CD4-positive, alpha-beta T cell treated with Interferon gamma for 1 hour (primary cell): ENCODE data around the gene TPGS1.

ENCODE experiments used
- DNase-seq: peaks from one replicate; pipeline ENCODE4 v3.0.0-alpha.2; 2020

Gene TPGS1, protein sequence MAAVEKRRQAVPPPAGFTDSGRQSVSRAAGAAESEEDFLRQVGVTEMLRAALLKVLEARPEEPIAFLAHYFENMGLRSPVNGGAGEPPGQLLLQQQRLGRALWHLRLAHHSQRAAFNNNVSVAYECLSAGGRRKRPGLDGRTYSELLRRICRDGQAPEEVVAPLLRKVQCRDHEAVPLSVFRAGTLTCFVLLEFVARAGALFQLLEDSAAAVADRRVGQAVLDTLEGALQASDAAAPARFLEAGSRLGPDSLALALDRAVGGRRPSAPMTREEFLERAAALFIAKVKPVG

DNA sequence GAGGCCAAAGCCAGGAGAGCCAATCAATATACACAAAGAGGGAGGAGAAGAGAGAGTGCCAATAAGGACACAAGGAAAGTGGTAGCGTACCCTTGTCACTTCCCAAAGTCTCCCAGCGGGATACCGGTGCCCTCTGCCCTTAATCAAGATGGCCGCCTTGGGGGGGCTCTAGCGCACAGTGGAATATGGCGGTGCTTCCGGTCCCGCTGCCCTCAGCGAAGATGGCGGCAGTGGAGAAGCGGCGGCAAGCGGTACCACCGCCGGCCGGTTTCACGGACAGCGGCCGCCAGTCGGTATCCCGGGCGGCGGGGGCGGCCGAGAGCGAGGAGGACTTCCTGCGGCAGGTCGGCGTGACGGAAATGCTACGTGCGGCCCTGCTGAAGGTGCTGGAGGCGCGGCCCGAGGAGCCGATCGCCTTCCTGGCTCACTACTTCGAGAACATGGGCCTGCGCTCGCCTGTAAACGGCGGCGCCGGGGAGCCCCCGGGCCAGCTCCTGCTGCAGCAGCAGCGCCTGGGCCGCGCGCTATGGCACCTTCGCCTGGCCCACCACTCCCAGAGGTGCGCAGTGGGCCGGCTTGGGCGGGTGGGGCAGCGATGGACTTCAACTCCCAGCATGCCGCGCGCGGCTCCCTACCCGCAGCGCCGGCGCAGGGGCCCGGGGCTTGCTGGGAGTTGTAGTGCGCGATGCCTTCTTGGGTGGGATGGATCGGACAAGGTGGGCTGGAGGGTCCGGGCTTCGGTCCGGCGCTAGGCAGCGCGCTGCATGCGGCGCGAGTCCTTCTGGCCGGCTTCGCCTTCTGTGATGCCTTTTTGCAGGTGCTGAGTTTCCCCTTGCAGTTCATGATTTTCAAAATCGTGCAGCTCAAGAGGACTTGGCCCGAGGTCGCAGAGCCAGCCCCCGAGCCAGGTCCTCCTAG lies at the start of gene TPGS1:
TSS of gene TPGS1 (plus strand) at position 212 of the 918 bp plus-strand sequence. CDS start at position 222, 10 bp downstream.
- DNase-seq = peak; percentile 70

DNA sequence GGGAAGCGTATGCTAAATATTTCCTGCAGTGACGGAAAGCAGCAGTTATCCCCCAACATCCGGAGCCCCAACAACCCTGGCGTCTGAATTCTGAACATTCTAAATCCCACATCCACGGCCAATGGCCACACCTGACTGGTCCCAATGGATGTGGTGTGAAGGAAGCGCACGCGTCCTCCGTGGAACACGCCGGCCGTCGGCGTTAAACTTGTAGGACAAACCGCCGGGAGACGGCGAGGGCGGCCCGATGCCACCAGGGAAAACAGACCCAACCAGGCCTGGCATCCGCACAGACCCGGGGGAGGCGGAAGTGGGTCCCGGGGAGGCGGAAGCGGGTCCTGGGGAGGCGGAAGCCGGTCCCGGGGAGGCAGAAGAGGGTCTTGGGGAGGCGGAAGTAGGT lies 49.7 kb upstream of the TPGS1 start:
- DNase-seq = no peak

DNA sequence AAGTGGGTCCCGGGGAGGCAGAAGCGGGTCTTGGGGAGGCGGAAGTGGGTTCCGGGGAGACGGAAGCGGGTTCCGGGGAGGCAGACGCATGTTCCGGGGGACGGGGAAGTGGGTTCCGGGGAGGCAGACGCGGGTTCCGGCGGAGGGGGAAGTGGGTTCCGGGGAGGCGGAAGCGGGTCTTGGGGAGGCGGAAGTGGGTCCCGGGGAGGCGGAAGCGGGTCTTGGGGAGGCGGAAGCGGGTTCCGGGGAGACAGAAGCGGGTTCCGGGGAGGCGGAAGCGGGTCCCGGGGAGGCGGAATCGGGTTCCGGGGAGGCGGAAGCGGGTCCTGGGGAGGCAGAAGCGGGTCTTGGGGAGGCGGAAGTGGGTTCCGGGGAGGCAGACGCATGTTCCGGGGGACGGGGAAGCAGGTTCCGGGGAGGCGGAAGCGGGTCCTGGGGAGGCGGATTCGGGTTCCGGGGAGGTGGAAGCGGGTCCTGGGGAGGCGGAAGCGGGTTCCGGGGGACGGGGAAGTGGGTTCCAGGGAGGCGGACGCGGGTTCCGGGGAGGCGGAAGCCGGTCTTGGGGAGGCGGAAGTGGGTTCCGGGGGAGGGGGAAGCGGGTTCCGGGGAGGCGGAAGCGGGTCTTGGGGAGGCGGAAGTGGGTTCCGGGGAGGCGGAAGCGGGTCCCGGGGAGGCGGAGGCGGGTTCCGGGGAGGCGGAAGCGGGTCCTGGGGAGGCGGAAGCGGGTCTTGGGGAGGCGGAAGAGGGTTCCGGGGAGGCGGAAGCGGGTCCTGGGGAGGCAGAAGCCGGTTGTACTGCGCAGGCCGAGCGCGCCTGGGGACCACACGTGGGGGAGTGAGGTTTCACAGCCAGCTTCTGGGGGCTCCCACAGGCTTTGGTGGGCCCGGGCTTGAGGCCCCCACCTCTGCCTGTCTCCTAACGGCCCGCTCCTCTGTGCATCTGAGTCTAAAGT lies 48.9 kb upstream of the TPGS1 start:
- no peak for DNase-seq

DNA sequence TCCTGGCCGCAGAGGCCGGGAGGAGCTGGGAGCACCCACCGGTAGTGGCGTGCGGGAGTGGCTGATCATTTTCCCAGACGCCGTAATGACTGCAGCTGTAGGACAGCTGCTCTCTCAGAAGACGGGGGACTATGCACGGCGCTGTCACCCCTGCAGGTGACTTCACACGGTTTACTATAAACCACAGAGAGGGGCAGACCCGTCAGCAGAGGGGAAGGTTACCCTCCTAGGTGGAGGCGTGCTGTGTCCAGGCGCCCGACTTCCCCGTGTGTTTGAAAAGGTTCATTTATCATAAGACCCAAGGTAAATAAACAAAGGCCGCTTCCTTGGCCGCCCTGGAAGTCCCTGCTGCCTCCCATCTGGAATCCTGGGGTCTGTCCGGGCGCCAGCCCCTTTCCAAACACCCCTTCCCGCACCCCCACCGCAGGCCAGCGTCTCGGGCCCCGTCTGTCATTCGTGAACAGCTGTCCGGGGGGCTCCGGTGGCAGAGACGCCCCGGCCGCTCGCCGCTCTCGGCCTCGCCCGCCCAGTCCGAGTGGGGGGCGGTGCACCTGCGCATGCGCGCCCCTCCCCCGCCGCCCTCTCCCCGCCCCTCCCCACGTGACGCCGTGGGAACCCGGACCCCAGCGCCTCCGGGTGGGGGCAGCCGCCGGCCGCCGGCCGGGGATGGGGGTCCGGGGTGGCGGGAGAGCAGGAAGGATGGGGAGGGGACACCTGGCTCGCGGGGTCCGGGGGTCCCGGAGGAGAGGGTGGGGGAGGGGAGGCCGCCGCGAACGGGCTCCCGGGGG lies 47.4 kb upstream of the TPGS1 start:
- DNase-seq = no peak

DNA sequence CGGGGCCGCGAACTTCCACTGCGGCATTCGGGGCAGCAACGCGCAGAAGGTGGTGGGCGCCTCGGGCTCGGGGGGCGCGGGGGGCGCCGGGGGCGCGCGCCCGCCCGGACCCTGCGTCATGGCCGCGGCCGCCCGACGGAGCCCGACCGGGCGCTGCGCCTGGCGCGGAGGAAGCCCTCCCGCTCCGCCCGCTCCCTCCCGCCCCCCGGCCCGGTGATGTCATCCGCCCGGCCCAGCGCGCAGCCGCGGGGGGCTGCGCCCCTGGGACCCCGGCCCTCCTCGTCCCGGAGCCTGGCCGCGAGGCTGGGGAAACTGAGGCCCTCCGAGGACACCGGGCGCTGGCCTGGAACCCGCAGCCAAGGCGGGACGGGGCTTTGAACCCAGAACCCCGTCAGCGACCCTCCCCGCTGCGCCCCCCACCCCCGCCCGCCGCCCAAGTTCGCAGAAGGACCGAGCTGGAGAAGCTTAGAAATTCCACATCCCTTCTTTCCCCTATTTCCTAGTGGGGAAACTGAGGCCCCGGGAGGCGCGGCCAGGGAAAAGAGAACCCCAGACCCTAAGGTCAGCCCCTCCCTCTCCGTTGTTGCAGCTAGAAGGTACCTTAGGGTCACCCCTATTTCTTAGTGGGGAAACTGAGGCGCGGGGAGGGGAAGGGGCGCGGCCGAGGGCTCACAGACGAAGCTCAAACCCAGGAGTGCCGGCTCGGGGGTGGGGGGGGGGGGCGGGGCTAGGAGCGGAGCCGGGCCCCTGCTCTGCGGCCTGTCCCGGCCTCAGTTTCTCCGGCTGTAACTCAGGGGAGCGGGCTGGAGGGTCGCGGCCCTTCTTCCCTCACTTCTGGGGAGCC lies 46.2 kb upstream of the TPGS1 start, which contains the start of gene SHC2:
TSS of gene SHC2 (minus strand) at position 157 of the 844 bp plus-strand sequence. CDS start at position 120, 37 bp downstream.
- no peak for DNase-seq

DNA sequence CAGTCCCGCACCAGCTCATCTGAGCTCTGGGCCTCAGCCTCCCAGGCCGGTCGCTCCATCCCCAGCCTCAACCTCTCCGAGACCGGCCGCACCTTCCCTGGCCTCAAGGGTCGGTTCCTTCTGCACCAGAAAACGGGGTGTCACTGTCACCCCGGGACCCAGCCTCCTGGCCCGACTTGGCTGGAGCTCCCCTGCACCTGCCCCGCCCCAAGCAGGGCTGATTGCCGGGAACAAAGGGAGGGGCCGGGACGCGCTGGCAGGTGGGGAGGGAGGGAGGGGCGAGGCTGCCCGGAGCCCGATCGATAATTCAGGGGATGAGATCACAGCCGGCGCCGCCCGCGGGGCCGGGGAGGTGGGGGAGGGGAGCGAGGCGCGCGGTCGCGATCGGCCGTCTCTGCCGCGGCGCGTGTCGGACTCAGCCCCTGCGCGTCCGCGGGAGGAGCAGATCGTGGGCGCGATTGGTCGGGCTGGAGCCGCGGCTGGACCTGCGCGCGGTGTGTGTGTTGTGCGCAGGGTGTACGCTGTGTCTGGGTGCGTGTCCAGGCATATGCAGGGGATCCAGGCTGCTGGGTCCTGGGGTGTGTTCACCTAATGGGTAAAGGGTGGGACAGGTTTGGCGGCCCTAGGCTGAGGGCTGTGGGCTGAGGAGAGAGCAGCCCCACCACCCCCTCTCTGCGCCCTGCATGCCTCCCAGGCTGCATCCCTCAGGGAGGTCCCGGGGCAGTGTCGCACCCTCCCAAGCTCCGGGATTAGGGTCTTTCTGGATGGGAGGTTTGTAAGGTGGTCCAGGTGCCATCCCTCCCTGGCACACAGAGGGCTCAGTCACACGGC lies 45.4 kb upstream of the TPGS1 start:
- no peak for DNase-seq

DNA sequence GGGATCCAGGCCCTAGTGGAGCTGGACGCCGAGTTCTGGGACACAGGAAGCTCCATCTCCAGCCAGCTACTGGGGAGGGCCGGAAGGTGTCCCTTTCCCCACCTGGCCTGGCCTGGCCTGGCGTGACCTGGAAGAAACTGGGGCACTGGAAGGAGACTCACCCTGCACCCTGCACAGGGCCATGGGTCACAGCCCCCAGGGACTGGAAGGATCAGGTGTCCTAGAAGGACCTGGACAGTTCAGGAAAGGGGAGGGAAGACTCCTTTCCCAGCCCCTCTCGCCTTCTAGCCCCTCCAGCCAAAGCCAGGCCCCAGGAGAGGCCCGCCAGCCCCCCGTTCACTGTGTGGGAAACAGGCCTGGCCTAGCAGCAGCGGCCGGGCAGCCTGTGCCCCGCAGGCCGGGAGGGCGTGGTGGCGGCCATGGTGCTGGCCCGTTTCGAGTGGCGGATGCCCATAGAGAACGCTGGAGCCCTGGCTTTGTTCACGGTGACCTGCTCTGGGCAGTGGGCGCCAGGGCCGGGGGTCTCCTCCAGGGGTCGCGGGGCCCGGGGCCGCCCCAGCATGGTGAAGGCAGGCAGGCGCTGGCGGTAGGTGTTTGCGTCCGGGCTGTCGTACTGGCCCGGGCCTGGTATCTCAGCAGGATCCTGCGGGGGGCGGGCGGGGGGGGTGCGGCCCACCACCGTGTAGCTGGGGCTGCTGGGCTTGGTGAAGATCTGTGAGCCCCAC lies 43.7 kb upstream of the TPGS1 start:
- no peak for DNase-seq

DNA sequence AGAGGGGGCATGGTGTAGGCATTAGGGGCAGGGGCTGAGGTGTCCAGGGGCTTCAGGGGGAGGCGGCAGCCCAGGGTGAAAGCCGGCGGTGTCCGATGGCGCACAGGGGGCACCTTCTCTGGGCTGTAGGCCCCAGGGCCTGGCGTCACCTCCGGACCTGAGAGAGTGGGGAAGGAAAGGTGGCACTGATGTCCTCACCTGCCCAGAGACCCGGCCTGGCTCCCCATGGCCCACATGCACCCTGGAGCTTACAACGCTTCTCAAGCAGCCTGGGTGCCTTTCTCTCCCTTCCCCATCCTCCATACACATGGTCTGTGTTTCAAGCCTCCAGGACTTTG lies 43.1 kb upstream of the TPGS1 start:
- DNase-seq = no peak

DNA sequence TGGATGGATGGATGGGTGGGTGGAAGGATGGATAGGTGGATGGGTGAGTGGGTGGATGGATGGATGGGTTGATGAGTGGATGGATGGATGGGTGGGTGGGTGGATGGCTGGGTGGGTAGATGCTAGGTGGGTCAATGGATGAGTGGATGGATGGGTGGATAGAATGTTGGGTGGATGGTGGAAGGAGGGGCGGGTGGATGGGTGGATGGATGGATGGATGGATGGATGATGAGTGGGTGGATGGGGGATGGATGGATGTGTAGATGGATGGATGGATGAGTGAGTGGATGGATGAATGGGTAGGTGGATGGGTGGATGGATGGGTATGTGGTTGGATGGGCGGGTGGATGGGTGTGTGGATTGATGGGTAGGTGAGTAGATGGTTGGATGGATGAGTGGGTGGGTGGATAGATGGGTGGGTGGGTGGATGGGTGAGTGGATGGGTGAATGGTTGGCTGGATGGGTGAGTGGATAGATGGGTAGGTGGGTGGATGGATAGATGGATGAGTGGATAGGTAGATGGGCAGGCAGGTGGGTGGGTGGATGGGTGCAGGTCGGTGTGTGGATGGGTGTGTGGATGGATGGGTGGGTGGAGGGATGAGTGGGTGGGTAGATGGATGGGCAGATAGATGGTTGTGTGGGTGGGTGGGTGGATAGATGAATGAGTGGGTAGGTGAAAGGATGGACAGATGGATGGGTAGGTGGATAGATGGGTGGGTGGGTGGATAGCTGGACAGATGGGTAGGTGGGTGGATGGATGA lies 42.1 kb upstream of the TPGS1 start:
- no peak for DNase-seq

DNA sequence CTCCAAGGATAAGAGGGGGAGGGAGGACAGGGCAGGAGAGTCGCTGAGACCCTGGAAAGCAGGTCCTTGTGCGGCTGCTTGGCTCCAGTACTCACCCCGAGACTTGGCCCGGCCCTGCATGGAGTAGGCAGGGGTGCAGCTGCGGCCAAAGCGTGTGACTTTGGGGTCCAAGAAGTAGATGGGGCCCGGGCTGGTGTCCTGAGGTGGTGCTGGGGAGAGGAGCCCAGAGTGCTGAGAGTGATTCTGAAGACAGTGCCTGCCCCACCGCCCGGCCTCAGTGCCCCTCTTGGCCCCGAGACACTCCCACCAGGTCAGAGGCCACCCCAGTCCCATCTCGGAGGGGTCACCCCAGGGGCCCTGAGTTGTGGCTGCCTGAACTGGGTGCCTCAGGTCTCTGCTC lies 39.7 kb upstream of the TPGS1 start:
- DNase-seq = no peak

DNA sequence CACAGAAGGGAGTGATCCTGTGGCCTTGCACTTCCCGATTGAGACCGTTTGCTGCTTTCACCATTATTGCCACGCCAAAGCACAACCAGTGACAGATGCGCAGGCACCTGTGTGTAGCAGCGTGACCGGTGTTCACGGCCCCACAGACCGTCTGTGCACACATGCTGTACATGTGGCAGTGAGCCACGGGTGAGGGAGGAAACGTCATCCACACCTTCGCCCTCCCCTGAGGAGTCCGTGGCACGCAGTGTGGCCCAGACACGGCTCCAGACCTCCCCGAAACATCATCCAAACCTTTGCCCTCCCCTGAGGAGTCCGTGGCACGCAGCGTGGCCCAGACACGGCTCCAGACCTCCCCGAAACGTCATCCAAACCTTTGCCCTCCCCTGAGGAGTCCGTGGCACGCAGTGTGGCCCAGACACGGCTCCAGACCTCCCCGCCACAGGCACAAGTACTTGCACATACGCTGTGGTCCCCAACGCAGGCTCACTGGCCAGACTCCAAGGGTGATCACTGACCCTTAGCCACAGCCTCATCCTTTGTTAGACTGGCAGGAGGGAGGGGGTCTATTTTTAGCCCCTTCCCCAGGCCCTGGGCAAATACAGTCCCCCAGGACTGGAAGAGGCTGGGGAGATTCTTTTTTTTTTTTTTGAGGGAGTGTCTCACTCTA lies 38.6 kb upstream of the TPGS1 start:
- no peak for DNase-seq

DNA sequence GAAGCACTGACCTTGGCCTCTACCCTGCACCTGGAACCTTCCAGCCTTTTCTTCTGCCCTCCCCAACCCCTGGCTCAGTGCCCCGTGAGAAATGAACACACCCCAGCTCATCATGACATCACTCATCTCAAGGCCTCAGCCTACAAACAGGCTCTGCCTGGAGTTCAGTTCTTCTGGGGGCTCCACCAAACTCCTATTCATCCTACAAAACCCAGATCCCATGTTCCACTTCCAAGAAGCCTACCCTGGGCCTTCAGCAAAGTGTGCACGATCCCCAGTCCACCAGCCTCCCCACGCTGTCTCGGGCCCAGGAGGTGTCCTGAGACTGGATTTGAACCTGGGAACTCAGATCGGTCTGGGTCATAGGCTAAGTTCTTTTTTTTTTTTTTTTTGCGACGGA lies 37.5 kb upstream of the TPGS1 start:
- DNase-seq = no peak

DNA sequence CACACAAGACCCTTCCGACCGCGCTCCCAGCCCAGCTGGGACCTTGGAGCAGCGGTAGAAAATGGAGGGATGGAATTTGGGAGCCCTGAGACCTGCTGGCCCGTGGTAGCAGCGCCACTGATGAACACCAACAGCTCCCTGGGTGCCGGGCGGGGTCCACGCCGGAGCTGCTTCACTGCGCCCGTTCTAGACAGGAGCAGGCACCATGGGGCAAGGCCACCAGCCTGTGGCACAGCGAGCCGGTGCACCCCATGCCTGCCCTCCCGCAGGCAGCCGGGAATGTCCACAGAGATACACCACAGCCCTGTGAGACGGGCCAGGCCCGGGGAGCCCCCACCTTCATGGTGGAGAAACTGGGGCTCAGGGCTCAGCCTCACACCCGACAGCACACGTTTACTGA lies 36.6 kb upstream of the TPGS1 start:
- DNase-seq = no peak

DNA sequence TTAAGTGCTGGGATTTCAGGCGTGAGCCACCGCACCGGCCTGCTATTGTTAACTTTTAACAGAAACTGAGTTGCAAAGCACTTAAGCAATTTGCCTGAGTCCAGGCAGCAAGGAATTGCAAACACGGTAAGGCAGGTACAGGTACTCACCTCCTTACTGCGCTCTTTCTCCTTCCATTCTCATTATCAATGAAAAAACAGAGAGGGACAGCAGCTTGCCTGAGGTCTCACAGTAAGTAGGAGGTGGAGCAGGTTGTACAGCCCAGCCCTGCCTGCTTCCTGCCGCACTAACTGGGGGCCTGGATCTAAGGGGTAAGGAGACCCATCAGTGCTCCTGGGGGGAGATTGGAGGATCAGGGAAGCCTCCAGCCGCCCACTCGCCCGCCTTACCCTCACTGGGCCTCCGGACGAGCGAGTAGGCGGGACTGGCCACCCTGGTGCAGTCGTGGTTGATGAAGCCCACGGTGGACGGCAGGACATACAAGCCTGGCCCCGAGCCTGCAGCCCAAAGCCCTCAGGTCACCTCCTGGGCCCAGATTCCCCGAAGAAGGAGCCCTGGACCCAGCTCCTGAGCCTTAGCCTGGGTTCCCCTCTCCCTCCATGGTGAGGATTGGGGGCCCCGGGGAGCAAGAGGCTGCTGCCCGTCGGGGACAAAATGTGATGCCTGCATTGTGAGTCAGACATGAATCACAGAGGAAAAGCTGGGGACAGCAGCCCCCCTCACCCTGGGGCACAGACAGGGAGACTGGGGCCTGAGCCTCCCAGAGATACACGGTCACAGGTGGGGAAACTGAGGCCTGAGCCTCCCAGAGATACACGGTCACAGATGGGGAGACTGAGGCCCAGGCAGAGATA lies 35.1 kb upstream of the TPGS1 start:
- DNase-seq = no peak

DNA sequence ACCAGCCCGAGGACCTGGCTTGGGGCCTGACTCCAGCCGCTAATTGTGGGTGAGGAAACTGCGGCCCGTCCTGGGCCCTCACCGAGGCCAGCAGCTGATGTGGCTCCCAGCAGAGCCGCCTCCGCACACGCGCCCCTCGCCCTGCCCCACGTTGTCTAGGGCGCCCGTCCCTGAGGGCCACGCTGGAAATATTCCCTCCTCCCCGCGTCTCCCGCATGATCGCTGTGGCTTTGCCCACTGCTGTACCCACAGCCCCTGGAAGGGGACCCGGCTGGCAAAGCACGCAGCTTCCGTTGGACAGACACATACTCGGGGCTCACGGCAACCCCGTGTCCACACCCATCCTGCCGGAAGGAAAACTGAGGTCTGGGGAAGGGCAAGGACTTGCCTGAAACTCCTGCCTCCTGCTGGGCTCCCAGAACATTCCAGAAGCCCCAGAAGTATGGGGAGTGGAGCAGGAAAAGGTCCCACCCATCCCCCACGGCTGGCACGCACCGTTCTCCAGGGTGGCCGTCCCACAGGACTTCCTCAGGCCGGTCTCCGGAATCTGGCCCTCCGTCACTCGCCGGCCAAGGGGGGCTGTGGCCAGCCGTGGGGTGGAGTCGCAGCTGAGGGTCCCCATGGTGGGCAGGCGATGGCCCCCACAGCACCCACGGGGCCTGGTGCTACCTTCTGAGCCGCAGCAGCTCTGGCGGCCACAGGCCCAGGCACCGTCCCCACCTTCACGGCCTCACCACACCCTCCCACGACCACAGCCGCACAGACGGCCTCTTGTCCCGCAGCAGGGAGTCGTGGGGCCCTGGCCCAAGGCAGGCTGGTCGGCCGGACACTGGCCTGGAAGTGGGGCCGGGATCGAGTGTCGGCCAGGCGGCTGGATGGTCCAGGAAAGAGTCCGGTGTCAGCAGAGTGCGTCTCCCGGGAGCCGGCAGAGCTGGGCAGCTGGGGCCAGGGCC lies 32.9 kb upstream of the TPGS1 start:
- no peak for DNase-seq

DNA sequence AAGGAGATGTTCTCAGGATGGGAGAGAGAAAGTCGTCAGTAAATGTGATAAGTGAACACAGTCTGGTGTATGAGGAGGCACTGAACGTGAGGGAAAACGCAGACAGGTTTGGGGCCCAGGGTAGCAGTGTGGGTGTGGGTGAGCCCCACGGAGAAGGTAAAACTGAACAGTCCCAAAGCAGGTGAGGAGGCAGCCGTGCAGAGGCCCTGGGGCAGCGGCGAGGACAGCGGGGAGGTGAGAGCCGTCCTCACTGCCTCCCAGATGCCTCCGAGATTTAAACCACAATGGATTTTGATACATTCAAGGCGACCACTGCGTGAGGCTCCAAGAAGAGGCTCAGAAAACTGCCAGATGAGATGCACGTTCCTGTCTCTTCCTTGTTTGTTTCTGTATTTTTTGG lies 31.9 kb upstream of the TPGS1 start:
- DNase-seq = no peak
